ENCODE results near the gene ZNF688. TPM values are rescaled to one million over a fixed set of nuclear protein-coding genes. Genes with fewer than 3 reads are reported as not detected.

Gene ZNF688
- total RNA-seq, 1 donor from 2014 or later: 10.9 TPM

GRCh38 chr16:30585400-30586191 is 14.1 kb upstream of the ZNF688 start, which contains the start of gene ZNF785:
TSS of gene ZNF785 (minus strand) at chr16:30585697. CDS start at chr16:30585611, 86 bp downstream.
- DNase-seq: peak; percentile 99

- peak; percentile 48 for DNase-seq
These were observed 13.5 kb upstream of the ZNF688 start for GRCh38 chr16:30585022-30585399.

- no peak for DNase-seq
These were observed 11.3 kb upstream of the ZNF688 start for GRCh38 chr16:30582611-30583340.

- DNase-seq: no peak
These were observed 9.9 kb upstream of the ZNF688 start for GRCh38 chr16:30581457-30581856.

- no peak for DNase-seq
These were observed 3.2 kb upstream of the ZNF688 start for GRCh38 chr16:30574678-30575077.

- DNase-seq: peak; percentile 56
These were observed 674 bp downstream of the ZNF688 start for GRCh38 chr16:30570636-30571444.

- no peak for DNase-seq
These were observed 1.5 kb downstream of the ZNF688 start for GRCh38 chr16:30569746-30570635.

GRCh38 chr16:30569281-30569680 is 2.2 kb downstream of the ZNF688 start:
- DNase-seq: no peak

- peak; percentile 57 for DNase-seq
These were observed 3.4 kb downstream of the ZNF688 start for GRCh38 chr16:30567991-30568638.

- DNase-seq: no peak
These were observed 4.1 kb downstream of the ZNF688 start for GRCh38 chr16:30567160-30567990.

- DNase-seq: no peak
These were observed 5.0 kb downstream of the ZNF688 start for GRCh38 chr16:30566531-30566930.

GRCh38 chr16:30565984-30566383 is 5.5 kb downstream of the ZNF688 start:
- DNase-seq: no peak

- no peak for DNase-seq
These were observed 6.0 kb downstream of the ZNF688 start for GRCh38 chr16:30565526-30565925.

- no peak for DNase-seq
These were observed 9.5 kb downstream of the ZNF688 start for GRCh38 chr16:30562021-30562420.

- peak; percentile 53 for DNase-seq
These were observed 10.3 kb downstream of the ZNF688 start for GRCh38 chr16:30561089-30561816.

GRCh38 chr16:30559690-30560089 is 11.8 kb downstream of the ZNF688 start:
- DNase-seq: no peak

GRCh38 chr16:30558789-30559377 is 12.6 kb downstream of the ZNF688 start:
- no peak for DNase-seq

- DNase-seq: peak; percentile 99
These were observed 13.3 kb downstream of the ZNF688 start, which contains the start of gene ZNF764 for GRCh38 chr16:30557957-30558788. TSS of gene ZNF764 (minus strand) at chr16:30558374. CDS start at chr16:30558182, 192 bp downstream.

GRCh38 chr16:30557707-30557956 is 13.9 kb downstream of the ZNF688 start:
- no peak for DNase-seq
